Activated naive CD4-positive, alpha-beta T cell (primary cell): Measurements from ENCODE around the gene ZNF677.
"Not testable (repeated sequence)": the region's sequence is repeated elsewhere in the genome, so short reads cannot be mapped to it uniquely, and the experiment has no call there.

Experiments
- DNase-seq, 4 experiments: peaks; one replicate each; lab custom pipeline; 2025; lab: John Stamatoyannopoulos, UW

Gene ZNF677

GRCh38 chr19:53254411-53255341, at the start of gene ZNF677:
Gene ZNF677, minus strand, starts transcription at chr19:53254873. Its CDS starts 3,323 bp downstream, at chr19:53251550.
- peak; percentile 52 to 79 (median 62) for DNase-seq

DNA sequence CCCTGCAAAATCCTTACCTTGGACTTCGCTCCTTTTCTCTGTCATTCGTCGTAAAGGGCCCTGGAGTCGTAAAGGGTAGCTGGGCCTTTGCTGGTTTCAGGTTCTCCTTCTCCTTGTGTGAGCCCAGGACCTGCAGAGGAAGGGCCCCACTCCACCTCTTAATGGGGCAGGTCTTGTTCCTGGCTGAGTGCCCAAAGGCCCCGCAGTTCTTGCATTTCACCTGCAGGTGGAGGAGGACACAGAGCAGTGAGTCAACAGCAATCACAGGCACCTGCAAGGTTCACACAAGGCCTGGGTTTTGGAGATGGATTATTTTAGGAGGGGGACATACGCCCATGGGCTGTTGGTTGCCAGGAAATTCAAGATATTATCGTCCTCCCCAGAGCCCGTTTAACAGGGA, 46.7 kb upstream of the ZNF677 start:
- DNase-seq = not testable (repeated sequence)

GRCh38 chr19:53294786-53295441, 40.2 kb upstream of the ZNF677 start:
- no peak for DNase-seq

DNA sequence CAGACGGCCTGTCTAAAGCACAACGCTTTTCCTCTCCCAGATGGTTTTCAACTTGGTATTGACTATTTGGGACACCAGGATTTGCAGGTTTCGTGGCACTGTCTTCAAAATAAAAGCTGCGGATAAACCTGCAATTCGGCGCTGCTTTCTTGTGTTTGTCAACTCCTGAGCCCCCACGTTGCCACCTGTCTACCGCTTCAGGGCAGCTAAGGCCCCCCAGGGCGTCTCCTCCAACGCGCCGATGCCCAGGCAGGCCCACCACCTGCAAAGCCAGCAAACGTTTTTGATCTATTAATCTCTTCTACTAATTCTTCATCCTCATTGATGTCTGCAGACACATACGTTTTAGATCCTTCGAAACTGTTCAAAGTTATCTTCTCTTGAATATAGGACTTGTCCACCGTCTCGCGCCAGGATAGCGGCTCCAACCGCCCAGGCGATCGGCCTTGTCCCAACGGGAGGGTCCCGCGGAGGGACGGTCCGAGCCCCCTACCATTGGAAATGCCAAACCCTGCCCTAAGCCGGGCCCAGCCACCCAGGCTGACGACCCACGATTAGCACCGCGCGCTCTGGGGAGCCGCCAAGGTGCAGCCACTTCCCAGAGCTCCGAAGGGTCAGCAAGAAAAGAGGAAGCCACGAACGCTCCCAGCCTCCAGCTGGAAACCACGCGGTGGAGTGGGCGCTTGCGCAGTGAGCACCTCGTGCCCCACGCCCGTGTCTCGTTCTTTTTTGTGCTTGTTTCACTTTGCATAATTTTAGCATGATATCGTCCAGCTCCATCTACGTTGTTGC, 36.3 kb upstream of the ZNF677 start:
- no peak for DNase-seq

DNA sequence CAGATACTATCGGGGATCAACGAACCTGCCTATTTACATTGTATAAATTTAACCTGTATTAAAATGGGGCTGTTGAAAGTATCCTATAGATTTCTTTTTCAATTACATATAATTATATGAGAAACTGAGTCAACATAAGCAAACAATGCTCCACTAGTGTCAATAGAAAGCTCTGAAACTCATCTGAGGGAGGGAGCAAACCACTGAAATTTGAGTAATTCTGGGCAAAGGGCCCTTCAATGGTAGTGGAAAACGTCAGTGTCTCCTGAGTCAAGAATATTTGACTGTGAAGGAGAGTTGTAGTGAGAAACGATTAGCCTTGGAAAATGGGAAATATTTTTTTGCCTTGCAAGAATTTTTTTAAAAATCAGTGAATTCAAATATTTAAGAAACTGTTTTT, 30.4 kb upstream of the ZNF677 start:
- no peak for DNase-seq

GRCh38 chr19:53281947-53282346, 27.3 kb upstream of the ZNF677 start:
- not testable (repeated sequence) for DNase-seq

DNA sequence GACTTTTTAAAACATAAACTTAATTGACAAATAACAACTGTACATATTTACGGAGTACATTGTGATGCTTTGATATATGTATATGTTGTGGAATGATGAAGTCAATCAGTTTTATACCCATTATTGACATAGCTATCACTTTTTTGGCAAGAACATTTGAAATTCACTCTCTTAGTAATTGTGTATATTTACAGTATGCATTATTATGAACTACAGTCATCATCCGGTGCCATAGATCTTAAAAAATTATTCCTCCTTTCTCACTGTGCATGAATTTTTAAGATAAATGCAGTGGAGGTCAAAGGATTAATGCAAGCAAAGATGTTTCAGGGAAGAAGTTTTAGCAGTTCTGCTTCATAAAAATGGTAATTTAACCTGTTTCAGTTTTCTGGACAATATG, 20.8 kb upstream of the ZNF677 start:
- DNase-seq = no peak

- no peak for DNase-seq
These were observed 17.4 kb upstream of the ZNF677 start for GRCh38 chr19:53272044-53272443.

- not testable (repeated sequence) for DNase-seq
These were observed 15.2 kb upstream of the ZNF677 start for GRCh38 chr19:53269861-53270260.

GRCh38 chr19:53267623-53268022, 12.9 kb upstream of the ZNF677 start, which contains the start of gene VN1R4:
Gene VN1R4, minus strand, starts transcription at chr19:53267723. Its CDS starts 58 bp downstream, at chr19:53267665.
- not testable (repeated sequence) for DNase-seq

DNA sequence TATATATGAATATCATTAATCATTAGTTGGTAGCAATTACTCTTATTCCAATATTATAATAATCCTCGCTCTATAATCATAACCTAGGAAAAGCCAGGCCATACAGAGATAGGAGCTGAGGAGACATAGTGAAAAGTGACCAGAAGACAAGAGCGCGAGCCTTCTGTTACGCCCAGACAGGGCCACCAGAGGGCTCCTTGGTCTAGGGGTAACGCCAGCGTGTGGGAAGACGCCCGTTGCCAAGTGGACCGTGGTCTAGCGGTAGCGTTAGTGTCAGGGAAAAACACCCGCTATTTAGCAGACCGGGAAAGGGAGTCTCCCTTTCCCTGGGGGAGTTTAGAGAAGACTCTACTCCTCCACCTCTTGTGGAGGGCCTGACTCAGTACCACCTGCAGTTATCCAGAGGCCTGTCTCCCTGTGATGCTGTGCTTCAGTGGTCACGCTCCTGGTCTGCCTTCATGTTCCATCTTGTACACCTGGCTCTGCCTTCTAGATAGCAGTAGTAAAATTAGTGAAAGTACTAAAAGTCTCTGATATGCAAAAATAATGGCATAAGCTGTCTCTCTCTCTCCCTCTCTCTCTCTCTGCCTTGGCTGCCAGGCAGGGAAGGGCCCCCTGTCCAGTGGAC, 3.2 kb upstream of the ZNF677 start, which contains the start of gene VN1R2:
Gene VN1R2 (plus strand): TSS at position 578 of the 628 bp plus-strand sequence. CDS start 84 bp downstream, outside the sequence.
- not testable (repeated sequence) for DNase-seq

DNA sequence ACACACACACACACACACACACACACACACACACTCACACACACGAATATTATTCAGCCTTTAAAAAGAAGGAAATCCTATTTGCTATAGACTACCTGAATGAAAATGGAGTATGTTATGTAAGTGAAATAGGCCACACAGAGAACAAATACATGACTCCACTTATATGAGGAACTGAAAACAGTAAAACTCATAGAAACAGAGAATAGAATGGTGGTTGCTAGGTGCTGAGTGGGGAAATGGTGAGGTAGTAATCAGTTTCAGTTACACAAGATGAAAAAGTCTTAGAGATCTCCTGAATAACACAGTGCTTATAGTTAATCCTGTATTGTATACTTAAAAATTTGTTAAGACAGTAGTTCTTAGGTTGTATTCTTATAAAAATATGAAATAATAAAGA, 8.2 kb downstream of the ZNF677 start:
- no peak for DNase-seq

GRCh38 chr19:53237114-53237777, 17.4 kb downstream of the ZNF677 start:
- no peak for DNase-seq

DNA sequence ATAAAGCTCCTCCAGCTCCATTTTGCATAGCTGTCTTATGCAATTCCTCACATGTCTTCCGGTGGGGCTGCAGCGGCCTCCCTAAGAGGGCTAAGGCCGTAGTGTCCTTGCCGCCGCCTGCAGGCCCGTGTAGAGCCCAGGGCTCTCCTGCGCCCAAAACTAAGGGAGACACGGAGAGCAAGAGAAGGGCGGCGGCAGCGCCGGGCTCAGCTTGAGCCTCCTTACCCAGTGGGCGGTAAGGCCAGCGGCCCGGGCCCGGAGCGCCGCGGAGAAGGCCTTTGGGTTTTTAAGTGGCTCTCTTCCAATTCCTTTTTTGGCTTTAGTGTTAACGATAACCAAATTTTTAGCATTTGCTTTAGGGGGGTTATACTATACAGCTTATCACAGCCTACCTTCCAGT, 30.1 kb downstream of the ZNF677 start:
- no peak for DNase-seq

GRCh38 chr19:53222716-53223115, 32.0 kb downstream of the ZNF677 start:
- not testable (repeated sequence) for DNase-seq

DNA sequence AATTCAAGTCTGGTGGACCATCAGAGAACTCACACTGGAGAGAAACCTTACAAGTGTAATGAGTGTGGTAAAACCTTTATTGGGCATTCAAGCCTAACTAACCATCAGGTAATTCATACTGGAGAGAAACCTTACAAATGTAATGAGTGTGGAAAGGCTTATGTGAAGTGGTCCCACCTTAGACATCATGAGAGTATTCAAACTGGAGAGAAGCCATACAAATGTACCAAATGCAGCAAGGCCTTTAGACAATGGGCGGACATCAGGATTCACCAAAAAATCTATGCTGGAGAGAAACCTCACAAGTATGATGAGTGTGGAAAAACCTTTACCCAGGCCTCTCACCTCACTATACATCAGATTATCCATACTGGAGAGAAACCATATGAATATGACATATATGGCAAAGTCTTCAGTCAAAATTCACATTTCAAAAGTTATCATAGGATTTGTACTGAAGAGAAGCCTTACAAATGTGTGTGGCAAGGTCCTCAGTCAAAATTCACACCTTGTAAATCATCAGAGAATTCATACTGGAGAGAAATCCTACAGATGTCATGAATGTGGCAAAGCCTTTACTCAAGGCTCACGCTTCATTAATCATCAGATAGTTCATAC, 41.9 kb downstream of the ZNF677 start:
- DNase-seq = no peak

GRCh38 chr19:53211554-53211953, 43.1 kb downstream of the ZNF677 start:
- not testable (repeated sequence) for DNase-seq

- DNase-seq = peak; percentile 87 to 98 (median 96)
These were observed 57.8 kb downstream of the ZNF677 start for GRCh38 chr19:53196777-53197396.

DNA sequence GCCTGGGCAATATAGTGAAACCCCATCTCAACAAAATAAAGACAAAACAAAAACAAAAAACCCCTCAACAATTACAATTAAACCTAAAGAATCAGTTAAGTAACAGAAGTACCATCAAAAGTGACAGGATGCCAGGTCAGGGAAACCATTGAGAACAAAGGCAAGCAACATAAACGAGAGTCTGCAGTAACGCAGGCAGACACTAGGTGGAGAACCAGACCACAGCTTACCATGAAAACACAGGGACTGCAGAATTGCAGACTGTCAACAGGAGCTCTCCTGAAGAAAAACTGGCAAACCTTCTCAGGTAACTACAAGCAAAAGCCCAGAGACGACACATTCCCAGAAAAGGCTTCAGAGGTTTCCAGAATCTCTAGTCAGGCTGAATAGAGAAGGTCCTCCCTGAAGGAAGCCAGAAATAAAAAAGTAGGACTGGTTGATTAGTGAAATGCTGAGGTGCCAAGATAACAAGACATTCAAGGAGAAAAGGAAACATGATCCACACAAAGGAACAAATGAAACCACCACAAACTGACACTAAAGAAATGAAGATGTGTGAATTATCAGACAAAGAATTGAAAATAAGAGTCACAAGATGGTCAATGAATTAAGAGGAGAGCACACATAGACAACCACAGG, 59.3 kb downstream of the ZNF677 start:
- DNase-seq = peak; percentile 5 to 49 (median 30)
